GM12872 (cell line): ENCODE measurements around the gene ABL1.

ENCODE experiments used
- CTCF ChIP-seq: IDR thresholded peaks from 3 replicates; pipeline ENCODE4 v1.5.1; 2011; ENCODE audit warnings: low read depth, mild to moderate bottlenecking, low read length, moderate library complexity; ENCODE audit not compliant: insufficient read depth

The ABL1 gene

GRCh38 chr9:130913599-130914416 lies 78.8 kb downstream of the ABL1 start:
- TF ChIP-seq CTCF, result no peak

- no peak for TF ChIP-seq CTCF
These were observed 79.5 kb downstream of the ABL1 start for GRCh38 chr9:130914417-130915095.

GRCh38 chr9:130915096-130915447 lies 80.0 kb downstream of the ABL1 start:
- no peak for TF ChIP-seq CTCF

- TF ChIP-seq CTCF, result no peak
These were observed 82.3 kb downstream of the ABL1 start for GRCh38 chr9:130917168-130917960.

GRCh38 chr9:130918101-130918825 lies 83.2 kb downstream of the ABL1 start:
- TF ChIP-seq CTCF, result no peak

GRCh38 chr9:130918826-130919558 lies 83.9 kb downstream of the ABL1 start:
- no peak for TF ChIP-seq CTCF
